PC-3 (cell line): ENCODE results near the gene UNG. TPM values are rescaled to one million over a fixed set of nuclear protein-coding genes. Genes with fewer than 3 reads are reported as not detected.

Experiments
- ATAC-seq: fragments of 200-7000 bp; cut with Tn5 transposase; 2 replicates; pipeline ENCODE4 v1.9.1; 2020; ENCODE audit warnings: mild to moderate bottlenecking, moderate library complexity
- BruUV-seq: library from RNA; stranded (reverse); fragments of 400-500 nt; replicated peaks from 2 replicates; lab custom pipeline; 2021; lab: Mats Ljungman, UMichigan
- CTCF ChIA-PET: fragments of 300-600 bp; sonication (Branson Sonifier 250); formaldehyde crosslinking; loops from one replicate; lab custom pipeline; 2022; ENCODE audit warnings: antibody characterized with exemption; lab: Charles Lee
- POLR2A ChIA-PET: fragments of 300-600 bp; sonication (Branson Sonifier 250); formaldehyde crosslinking; loops from one replicate; lab custom pipeline; 2022; ENCODE audit warnings: antibody characterized with exemption; ENCODE audit not compliant: unreplicated experiment; lab: Charles Lee
- DNase-seq: peaks from one replicate; pipeline ENCODE4 v3.0.0-alpha.2; 2015
- H2AFZ ChIP-seq: fragments of 300-600 bp; sonication (generic); 2 replicates; pipeline ENCODE4 v1.6.0; 2016; ENCODE audit warnings: antibody characterized with exemption, low read length
- H3F3A ChIP-seq: fragments of 300-600 bp; sonication (generic); one replicate; pipeline ENCODE4 v1.6.0; 2017; ENCODE audit warnings: antibody characterized with exemption, low read length, control low read depth, mild to moderate bottlenecking; ENCODE audit not compliant: unreplicated experiment
- H3K27ac ChIP-seq: fragments of 300-600 bp; sonication (generic); 2 replicates; pipeline ENCODE4 v1.5.1; 2016; ENCODE audit warnings: mild to moderate bottlenecking, low read length
- H3K27me3 ChIP-seq: fragments of 300-600 bp; sonication (generic); 2 replicates; pipeline ENCODE4 v1.6.1; 2016; ENCODE audit warnings: low read length, mixed read lengths
- H3K36me3 ChIP-seq: fragments of 300-600 bp; sonication (generic); 2 replicates; pipeline ENCODE4 v1.6.1; 2016; ENCODE audit warnings: low read depth, mixed run types, low read length, mixed read lengths
- H3K4me1 ChIP-seq: fragments of 300-600 bp; sonication (generic); 2 replicates; pipeline ENCODE4 v1.5.1; 2016; ENCODE audit warnings: low read length; ENCODE audit not compliant: insufficient read depth
- H3K4me2 ChIP-seq: fragments of 300-600 bp; sonication (generic); 2 replicates; pipeline ENCODE4 v1.6.0; 2016; ENCODE audit warnings: low read length
- H3K4me3 ChIP-seq: fragments of 300-600 bp; sonication (generic); 2 replicates; pipeline ENCODE4 v1.5.1; 2016; ENCODE audit warnings: mild to moderate bottlenecking, low read length, mixed read lengths
- H3K79me2 ChIP-seq: fragments of 300-600 bp; sonication (generic); 2 replicates; pipeline ENCODE4 v1.6.1; 2017; ENCODE audit warnings: low read length, mixed read lengths
- H3K9ac ChIP-seq: fragments of 300-600 bp; sonication (generic); 2 replicates; pipeline ENCODE4 v1.6.0; 2016; ENCODE audit warnings: mild to moderate bottlenecking, low read length
- H3K9me2 ChIP-seq: fragments of 300-600 bp; sonication (generic); replicated peaks from 2 replicates; pipeline ENCODE4 v1.6.1; 2016; ENCODE audit warnings: mixed run types, low read length, mixed read lengths
- H3K9me3 ChIP-seq: fragments of 300-600 bp; sonication (generic); 2 replicates; pipeline ENCODE4 v1.6.1; 2016; ENCODE audit warnings: low read length, mixed read lengths
- H4K20me1 ChIP-seq: fragments of 300-600 bp; sonication (generic); 2 replicates; pipeline ENCODE4 v1.6.1; 2016; ENCODE audit warnings: low read length, mixed read lengths
- EZH2 ChIP-seq: fragments of 300-600 bp; sonication (generic); IDR thresholded peaks from one replicate; pipeline ENCODE4 v1.6.1; 2017; ENCODE audit warnings: antibody characterized with exemption, mild to moderate bottlenecking, low read length; ENCODE audit not compliant: unreplicated experiment
- EZH2phosphoT487 ChIP-seq: fragments of 300-600 bp; sonication (generic); IDR thresholded peaks from 2 replicates; pipeline ENCODE4 v1.6.1; 2018; ENCODE audit warnings: mild to moderate bottlenecking, antibody characterized with exemption, low read length, borderline replicate concordance
- intact Hi-C: fragments of 100-400 bp; cut with micrococcal nuclease; formaldehyde crosslinking; loops from 2 replicates; pipeline ENCODE4 v1.9.0; 2023
- total RNA-seq: library from RNA; depleted of rRNA; stranded (reverse); fragments of >200 nt; gene quantifications from 2 replicates; pipeline ENCODE4 v1.2.3, GENCODE V29; 2014
- TF ChIP-seq, protein P1 (sequence below): fragments of 300-600 bp; sonication (generic); conservative IDR thresholded peaks from 2 replicates; pipeline ENCODE4 v1.5.1; 2017; ENCODE audit warnings: antibody characterized with exemption, low read depth, mild to moderate bottlenecking, low read length

Gene UNG
- total RNA-seq, 1 experiment from 2014 or later: 168 TPM

DNA sequence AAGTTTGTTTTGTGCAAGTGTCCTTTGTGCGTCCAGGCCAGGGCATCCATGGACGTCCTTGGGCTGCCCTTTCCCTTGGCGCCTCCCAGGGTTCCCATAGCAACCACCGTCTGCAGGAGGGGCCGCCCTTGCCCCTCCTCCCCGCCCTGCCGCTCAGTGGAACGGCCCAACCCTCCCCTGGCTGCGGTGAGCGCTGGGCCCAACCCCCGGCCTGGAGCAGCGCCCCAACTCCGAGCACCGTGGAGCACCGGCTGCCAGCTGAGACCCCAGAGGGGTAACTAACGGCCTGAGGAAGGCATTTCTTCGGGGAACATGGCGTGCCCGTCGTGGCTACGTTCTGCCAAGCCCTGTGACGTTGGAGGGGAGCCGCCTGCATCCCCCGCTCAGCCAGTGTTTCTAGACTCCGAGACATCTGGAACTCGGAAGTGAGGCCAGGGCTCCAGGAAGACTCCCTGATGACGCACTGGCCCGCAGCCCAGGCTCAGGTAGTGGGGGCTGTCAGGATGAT lies 13.6 kb downstream of the UNG start:
- Histone ChIP-seq H3K4me2 (peak overlapping the region; percentile 74), H4K20me1 (no peaks in the 10 kb centered on the region), H3K27ac (peak overlapping the region; percentile 41; the same call in 1 of the 2 replicates), H3F3A (no peaks in the 10 kb centered on the region), H3K9me2 (no peaks in the 10 kb centered on the region), H3K4me3 (peak overlapping the region; percentile 61), H3K4me1 (no peaks in the 10 kb centered on the region), H3K79me2 (no peaks in the 10 kb centered on the region), H3K9ac (0 out of 2 replicates have a peak overlapping the region, but pooled peaks have one; percentile 14), H3K36me3 (peaks cover 18% of the 10 kb centered on the region), H3K9me3 (no peaks in the 10 kb centered on the region), H3K27me3 (no peaks in the 10 kb centered on the region), H2AFZ (peak overlapping the region; percentile 65)
- DNase-seq (peak; percentile 42), ATAC-seq (peak; percentile 75)
- TF ChIP-seq, protein P1, sequence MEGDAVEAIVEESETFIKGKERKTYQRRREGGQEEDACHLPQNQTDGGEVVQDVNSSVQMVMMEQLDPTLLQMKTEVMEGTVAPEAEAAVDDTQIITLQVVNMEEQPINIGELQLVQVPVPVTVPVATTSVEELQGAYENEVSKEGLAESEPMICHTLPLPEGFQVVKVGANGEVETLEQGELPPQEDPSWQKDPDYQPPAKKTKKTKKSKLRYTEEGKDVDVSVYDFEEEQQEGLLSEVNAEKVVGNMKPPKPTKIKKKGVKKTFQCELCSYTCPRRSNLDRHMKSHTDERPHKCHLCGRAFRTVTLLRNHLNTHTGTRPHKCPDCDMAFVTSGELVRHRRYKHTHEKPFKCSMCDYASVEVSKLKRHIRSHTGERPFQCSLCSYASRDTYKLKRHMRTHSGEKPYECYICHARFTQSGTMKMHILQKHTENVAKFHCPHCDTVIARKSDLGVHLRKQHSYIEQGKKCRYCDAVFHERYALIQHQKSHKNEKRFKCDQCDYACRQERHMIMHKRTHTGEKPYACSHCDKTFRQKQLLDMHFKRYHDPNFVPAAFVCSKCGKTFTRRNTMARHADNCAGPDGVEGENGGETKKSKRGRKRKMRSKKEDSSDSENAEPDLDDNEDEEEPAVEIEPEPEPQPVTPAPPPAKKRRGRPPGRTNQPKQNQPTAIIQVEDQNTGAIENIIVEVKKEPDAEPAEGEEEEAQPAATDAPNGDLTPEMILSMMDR: no peak
- TF ChIP-seq EZH2phosphoT487 (no peak), EZH2 (no peak)
- intact Hi-C loops: loop anchor here (5.0 kb wide), 2 partner anchors 41 to 56 kb away; no protein-coding TSS in a partner anchor
- POLR2A ChIA-PET: no interaction called here
- no TSS peak for BruUV-seq
- CTCF ChIA-PET: no interaction called here

DNA sequence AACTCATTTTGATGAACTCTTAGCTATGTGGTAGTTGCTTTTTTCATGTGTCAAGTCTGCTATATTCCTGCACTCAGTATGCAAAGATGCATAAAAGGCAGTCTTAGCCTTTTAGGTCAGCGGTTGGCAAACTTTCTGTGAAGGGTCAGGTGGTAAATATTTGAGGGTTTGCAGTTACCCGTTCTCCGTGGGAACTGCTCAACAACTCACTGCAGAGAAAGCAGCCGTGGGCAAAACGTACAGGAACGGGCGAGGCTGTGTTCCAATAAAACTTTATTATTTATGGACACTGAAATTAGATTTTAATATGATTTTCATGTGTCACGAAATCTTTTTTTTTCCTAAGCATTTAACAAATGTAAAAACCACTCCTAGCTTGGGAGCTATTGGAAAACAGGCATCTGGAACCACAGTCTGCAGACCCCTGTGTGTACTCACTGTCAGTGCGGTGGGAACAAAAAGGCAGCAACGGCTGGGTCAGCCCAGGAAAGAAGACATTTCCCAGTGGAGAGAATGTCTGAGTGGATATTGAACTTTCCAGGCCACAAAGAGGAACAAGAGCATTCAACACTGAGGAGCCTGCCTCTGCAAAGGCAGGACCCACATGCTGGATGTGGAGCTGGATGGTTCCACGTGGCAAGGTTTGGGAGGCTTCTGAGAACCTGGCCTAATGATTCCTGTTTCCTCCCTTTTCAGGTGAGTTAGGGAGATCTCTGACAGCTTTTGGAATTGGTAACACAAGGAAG lies 15.5 kb downstream of the UNG start:
- Histone ChIP-seq H3K9ac (no peak overlapping the region), H3K79me2 (no peaks in the 10 kb centered on the region), H3K27ac (no peak overlapping the region), H3K4me2 (no peak overlapping the region), H3K36me3 (peaks cover 8% of the 10 kb centered on the region), H3K9me3 (no peaks in the 10 kb centered on the region), H3K4me3 (no peak overlapping the region), H2AFZ (no peak overlapping the region), H3K9me2 (no peaks in the 10 kb centered on the region), H3K4me1 (no peaks in the 10 kb centered on the region), H3K27me3 (no peaks in the 10 kb centered on the region), H4K20me1 (no peaks in the 10 kb centered on the region), H3F3A (no peaks in the 10 kb centered on the region)
- ChIA-PET CTCF (interaction anchor here (0.6 to 1.3 kb wide), 4 partner anchors 10 to 740 kb away, joined by 3 to 15 read pairs (median 7); no protein-coding TSS in a partner anchor), POLR2A (no interaction called here)
- intact Hi-C loops: loop anchor here (1.0 to 5.0 kb wide), 4 partner anchors 39 to 272 kb away; no protein-coding TSS in a partner anchor
- DNase-seq (no peak), ATAC-seq (no peak)
- no peak for TF ChIP-seq EZH2
- TF ChIP-seq, protein P1: no peak
- no peak for TF ChIP-seq EZH2phosphoT487
- no TSS peak for BruUV-seq
